ENCODE measurements around the gene RPN2. TPM values are rescaled to one million over a fixed set of nuclear protein-coding genes. Genes with fewer than 3 reads are reported as not detected.

RPN2 gene
- total and polyA plus RNA-seq, 9 of the 15 experiments (the other 6 are each of a cell fraction or from before 2014, with no cell fraction given), result 168 to 548 (median 325) TPM

DNA sequence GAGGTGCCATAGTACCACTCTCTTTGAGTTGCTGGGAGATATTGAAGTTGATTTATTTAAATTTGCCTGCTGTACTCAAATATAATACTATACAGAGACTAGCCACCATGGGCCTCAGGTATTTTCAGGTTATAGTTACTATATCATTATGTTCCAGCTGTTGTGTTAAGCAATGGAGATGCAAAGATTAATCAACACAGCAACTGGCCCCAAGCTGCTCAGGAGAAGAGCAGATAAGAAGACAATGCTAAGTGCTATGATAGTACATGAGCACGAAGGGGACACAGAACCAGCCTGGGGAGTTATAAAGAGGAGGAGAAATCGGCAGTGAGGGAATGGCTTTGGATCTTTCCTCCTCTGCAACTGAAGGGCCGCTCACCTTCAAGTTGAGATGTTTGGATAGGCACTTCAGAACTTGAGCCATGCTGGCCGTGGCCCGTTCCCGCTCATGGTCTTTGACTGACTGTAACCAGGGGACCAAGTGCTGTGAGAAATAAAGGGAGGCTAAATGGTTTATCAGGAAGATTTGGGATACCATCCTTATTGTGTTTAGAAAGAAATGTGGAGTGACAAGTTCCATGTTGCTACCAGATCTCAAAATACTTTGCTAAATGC is 24.3 kb upstream of the RPN2 start (continued):
- TF ChIP-seq BHLHE40 (IDR thresholded peaks at IDR 0.05; ENCODE audit: low read length), result 0 out of 2 replicates have a peak, but pooled peaks have one; percentile 32
- peak; percentile 67; the same call in 1 of the 2 replicates for TF ChIP-seq GATAD2B (IDR thresholded peaks at IDR 0.05; ENCODE audit: borderline replicate concordance)
- TF ChIP-seq EP300 (IDR thresholded peaks at IDR 0.05; ENCODE audit: low read length), result peak; percentile 96
- 0 out of 2 replicates have a peak, but pooled peaks have one; percentile 45 for TF ChIP-seq SMAD3 (CRISPR knock-in tag; conservative IDR thresholded peaks at IDR 0.05)
- TF ChIP-seq MCM3 (IDR thresholded peaks at IDR 0.05), result no peak
- peak; percentile 37 to 62; a peak in 2 of 4 replicates for TF ChIP-seq KDM1A (IDR thresholded peaks at IDR 0.05)
- peak; percentile 98 for TF ChIP-seq CBFA2T3 (IDR thresholded peaks at IDR 0.05)
- peak; percentile 67; the same call in 1 of the 2 replicates for TF ChIP-seq KHSRP (IDR thresholded peaks at IDR 0.05)
- TF ChIP-seq ELK1 (CRISPR knock-in tag; IDR thresholded peaks at IDR 0.05), result no peak
- no peak for TF ChIP-seq CHD7 (IDR thresholded peaks at IDR 0.05; ENCODE audit: low read depth, low read length)
- peak; percentile 61 for TF ChIP-seq CREM (IDR thresholded peaks at IDR 0.05; ENCODE audit: low read depth)
- TF ChIP-seq ZKSCAN1 (IDR thresholded peaks at IDR 0.05; ENCODE audit: low read depth, low read length), result no peak
- no peak for TF ChIP-seq ZNF316 (IDR thresholded peaks at IDR 0.05)
- TF ChIP-seq ZNF583 (CRISPR knock-in tag; IDR thresholded peaks at IDR 0.05), result no peak
- TF ChIP-seq SMAD4 (CRISPR knock-in tag; conservative IDR thresholded peaks at IDR 0.05), result peak; percentile 84
- TF ChIP-seq JUND (IDR thresholded peaks at IDR 0.05; ENCODE audit: borderline replicate concordance, low read depth, low read length), result peak; percentile 71
- no peak; the same call in 2 of the 3 replicates for TF ChIP-seq JUND (tag; IDR thresholded peaks at IDR 0.05; ENCODE audit: borderline replicate concordance, low read depth, low read length)
- no peak for TF ChIP-seq ZNF778 (CRISPR knock-in tag; IDR thresholded peaks at IDR 0.05)
- no peak for TF ChIP-seq MEF2D (tag; conservative IDR thresholded peaks at IDR 0.05; ENCODE audit: low read depth)
